HG03095 (cell line): ENCODE measurements around the gene TLNRD1.

Experiments used
- ATAC-seq: cut with Tn5 transposase; IDR thresholded peaks from one replicate; pipeline ENCODE4 v1.9.1; 2021; ENCODE audit warnings: moderate library complexity; ENCODE audit not compliant: unreplicated experiment

The TLNRD1 gene

GRCh38 chr15:81054236-81054635 lies 53.5 kb downstream of the TLNRD1 start:
- no peak for ATAC-seq
